ENCODE results near the gene CDK14.

DNA sequence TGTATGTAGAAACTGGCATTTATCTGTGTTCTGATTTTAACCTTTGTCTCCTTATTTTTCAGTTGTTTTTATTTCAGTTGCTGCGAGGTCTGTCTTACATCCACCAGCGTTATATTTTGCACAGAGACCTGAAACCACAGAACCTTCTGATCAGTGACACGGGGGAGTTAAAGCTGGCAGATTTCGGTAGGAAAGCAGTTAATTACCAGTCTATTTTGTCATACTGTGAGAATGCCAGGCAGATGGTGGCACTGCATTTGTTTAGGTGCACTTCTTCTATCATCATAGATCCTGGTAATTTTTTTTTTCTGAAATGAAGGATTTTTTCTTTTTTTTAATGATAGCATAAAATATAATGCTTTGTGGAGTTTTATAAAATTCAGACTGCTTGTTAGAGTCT lies 321.4 kb downstream of the CDK14 start:
- TF ChIP-seq CTCF (IDR thresholded peaks at IDR 0.05) (no peak), EP300 (IDR thresholded peaks at IDR 0.05) (no peak), POLR2AphosphoS5 (IDR thresholded peaks at IDR 0.05) (no peak), POLR2A (IDR thresholded peaks at IDR 0.05) (no peak)

Measured in stomach (tissue), 4 donors.